Testis (tissue), 2 donors: ENCODE measurements around the gene GDPD3.

ENCODE experiments used
- POLR2A ChIP-seq: fragments of 450-650 bp; IDR thresholded peaks from one replicate; pipeline ENCODE4 v1.6.1; 2017; ENCODE audit warnings: antibody characterized with exemption, mild to moderate bottlenecking, moderate library complexity
- TF ChIP-seq, protein P1 (sequence below), 3 experiments: fragments of 450-650 bp in 2 of 3; fragments of 200-600 bp in 1 of 3; sonication (generic) in 1 of 3; IDR thresholded peaks; one replicate each; pipeline ENCODE4 v1.5.1; 2016 to 2019; ENCODE audit warnings: antibody characterized with exemption in 3 of 3, mild to moderate bottlenecking in 2 of 3, moderate library complexity in 1 of 3

DNA sequence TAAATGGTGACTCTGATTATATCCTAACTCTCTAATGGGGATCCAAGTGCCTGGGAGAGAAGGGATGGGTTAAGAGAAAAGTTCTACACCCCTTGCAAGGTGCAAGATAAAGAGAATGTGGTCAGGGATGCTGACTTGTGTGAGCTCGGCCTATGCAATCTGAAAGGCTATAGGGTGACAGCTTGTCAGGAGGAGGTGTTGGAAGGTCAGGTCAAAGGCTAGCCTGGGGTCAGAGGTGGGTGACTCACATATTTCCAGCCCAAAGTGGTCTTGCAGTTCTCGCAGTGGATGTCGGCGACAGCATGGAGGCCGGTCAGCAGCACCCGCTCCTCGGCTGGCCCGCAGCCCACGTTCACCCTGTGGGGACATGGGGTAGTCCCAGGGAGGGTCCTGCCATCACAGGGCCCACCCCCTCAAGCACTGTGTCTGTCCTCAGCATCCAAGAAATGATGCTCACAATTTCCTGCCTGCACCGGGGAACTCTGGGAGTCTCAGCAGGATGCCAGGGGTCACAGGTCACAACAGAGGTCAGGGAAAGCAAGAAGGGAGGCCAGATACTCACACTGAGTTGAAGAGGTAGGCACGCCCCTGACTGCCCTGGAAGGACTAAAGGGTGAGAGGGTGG, 18.7 kb downstream of the GDPD3 start:
- TF ChIP-seq, protein P1, sequence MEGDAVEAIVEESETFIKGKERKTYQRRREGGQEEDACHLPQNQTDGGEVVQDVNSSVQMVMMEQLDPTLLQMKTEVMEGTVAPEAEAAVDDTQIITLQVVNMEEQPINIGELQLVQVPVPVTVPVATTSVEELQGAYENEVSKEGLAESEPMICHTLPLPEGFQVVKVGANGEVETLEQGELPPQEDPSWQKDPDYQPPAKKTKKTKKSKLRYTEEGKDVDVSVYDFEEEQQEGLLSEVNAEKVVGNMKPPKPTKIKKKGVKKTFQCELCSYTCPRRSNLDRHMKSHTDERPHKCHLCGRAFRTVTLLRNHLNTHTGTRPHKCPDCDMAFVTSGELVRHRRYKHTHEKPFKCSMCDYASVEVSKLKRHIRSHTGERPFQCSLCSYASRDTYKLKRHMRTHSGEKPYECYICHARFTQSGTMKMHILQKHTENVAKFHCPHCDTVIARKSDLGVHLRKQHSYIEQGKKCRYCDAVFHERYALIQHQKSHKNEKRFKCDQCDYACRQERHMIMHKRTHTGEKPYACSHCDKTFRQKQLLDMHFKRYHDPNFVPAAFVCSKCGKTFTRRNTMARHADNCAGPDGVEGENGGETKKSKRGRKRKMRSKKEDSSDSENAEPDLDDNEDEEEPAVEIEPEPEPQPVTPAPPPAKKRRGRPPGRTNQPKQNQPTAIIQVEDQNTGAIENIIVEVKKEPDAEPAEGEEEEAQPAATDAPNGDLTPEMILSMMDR (IDR thresholded peaks at IDR 0.05) = no peak
- TF ChIP-seq POLR2A = no peak
